GM18519 (cell line): ENCODE measurements around the gene ZRANB2.

ENCODE experiments used
- ATAC-seq: cut with Tn5 transposase; IDR thresholded peaks from one replicate; pipeline ENCODE4 v1.9.1; 2021; ENCODE audit warnings: mild to moderate bottlenecking, moderate library complexity; ENCODE audit not compliant: unreplicated experiment, low FRiP score

Gene ZRANB2

GRCh38 chr1:71033136-71033535 lies 47.7 kb downstream of the ZRANB2 start:
- no peak for ATAC-seq

DNA sequence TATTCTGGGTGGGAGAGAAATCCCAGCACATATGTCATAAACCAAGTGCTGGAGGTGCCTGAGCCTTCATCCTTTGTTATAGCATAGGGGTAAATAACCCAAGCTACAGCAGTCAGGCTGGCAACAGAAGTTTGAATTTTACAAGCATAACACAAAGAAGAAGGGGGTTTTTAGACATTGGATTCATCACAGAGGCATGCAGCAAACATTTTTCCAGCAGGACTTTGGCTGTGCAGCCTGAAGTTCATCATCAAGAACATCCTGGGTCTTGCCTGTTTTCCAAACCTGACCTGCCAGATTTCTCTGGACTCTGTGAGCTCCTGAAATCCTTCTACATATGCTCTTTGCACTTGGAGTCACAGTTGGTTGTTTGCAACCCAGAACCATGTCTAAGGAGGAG lies 49.4 kb downstream of the ZRANB2 start:
- no peak for ATAC-seq

DNA sequence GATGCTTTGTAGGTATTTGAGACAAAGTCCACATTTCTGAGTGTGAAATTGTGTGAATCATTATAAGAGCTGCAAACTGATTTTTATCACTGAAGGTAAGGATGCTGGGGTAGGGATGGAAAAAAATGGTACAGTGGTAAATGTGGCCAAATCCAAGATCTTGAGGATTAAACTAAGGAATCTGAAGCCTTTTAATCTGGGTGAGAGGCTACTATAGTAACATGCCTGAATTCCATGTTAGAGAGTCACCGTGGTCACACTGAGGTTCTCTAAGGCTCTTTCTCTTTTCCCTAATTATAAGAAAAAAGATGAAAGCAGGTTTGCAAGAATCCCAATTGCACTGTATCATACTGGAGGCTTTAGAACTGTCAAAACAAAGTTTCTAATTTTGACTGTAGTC lies 50.8 kb downstream of the ZRANB2 start:
- no peak for ATAC-seq

GRCh38 chr1:71028981-71029380 lies 51.9 kb downstream of the ZRANB2 start:
- no peak for ATAC-seq

- ATAC-seq: no peak
Observed at GRCh38 chr1:71027991-71028390, 52.8 kb downstream of the ZRANB2 start.

DNA sequence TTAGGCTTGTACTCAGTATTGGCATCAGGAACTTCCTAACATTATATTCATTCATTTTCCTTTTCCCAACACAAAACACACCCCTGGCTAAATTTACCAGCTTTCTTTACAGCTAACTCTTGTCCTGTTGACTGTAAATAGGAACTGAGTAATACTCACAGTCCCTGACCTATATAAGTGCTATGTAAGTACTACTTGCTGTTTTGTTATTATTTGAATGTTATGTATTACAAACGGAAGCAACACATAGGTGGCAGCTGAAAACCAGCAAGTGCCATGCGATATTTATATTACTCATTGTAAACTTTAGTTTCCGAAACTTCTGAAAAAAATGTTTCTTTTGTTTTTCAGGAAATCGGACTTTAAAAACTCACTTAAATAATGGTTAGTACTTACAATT lies 54.7 kb downstream of the ZRANB2 start:
- no peak for ATAC-seq

DNA sequence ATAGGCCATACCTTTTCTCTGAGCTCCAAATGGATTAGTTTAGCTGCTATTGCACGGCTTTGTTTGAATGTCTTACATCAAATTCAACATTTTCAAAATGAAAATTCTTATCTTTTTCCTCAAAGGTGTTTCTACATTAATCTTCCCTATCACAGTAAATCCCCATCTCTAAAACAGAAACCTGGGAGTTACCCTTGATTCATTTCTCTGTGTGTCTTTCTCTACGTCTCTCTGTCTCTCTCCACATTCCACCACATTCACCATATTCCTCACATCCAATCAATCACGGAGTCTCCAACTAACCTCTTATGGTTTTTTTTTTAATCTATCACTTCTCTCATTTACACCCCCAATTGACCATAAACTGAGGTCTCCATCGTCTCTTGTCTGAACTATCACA lies 57.3 kb downstream of the ZRANB2 start:
- ATAC-seq: no peak

- ATAC-seq: no peak
Observed at GRCh38 chr1:71019233-71019969, 61.4 kb downstream of the ZRANB2 start.

GRCh38 chr1:71018791-71019190 lies 62.0 kb downstream of the ZRANB2 start:
- no peak for ATAC-seq

DNA sequence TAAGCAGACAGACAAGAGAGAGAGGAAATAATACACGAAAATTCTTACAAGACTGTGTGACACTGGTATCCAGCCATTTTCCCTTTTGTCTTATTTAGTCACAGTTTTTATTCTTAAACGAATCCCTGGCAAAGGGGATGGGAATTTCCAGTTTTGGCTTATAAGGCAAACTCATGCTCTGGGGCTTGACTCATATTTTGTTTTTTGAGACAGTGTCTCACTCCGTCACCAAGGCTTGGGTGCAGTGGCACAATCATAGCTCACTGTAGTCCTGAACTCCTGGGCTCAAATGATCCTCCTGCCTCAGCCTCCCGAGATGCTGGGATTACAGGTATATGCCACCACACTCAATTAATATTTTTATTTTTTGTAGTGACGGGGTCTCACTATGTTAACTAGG lies 65.1 kb downstream of the ZRANB2 start:
- ATAC-seq: no peak

DNA sequence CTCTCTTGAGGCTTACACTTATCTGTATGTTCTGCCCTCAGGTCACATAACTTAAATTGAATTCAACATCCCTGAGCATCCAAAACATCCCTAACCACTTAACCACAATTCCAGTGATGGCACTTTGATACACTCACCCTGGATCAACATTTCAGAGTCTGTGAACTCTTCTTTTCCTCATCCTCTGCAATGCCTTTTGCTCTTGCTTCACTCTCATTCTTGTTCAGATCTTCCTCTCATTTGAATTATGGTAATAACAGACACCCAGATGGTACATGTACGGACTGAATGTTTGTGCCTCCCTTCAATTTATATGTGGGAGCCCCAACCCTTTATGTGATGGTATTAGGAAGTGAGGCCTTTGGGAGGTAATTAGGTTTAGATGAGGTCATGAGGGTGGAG lies 66.7 kb downstream of the ZRANB2 start:
- no peak for ATAC-seq
